NCI-H146 treated with DMSO at 0.1 percent for 48 hours (cell line): ENCODE results near the gene KRT16.
A peak's percentile ranks its signal among the peaks of the same experiment; 100 is the strongest.
"Not testable (repeated sequence)": the region's sequence is repeated elsewhere in the genome, so short reads cannot be mapped to it uniquely, and the experiment has no call there.

Experiments used
- DNase-seq: peaks from one replicate; lab custom pipeline; 2025; ENCODE audit not compliant: unreplicated experiment; lab: John Stamatoyannopoulos, UW

The KRT16 gene

DNA sequence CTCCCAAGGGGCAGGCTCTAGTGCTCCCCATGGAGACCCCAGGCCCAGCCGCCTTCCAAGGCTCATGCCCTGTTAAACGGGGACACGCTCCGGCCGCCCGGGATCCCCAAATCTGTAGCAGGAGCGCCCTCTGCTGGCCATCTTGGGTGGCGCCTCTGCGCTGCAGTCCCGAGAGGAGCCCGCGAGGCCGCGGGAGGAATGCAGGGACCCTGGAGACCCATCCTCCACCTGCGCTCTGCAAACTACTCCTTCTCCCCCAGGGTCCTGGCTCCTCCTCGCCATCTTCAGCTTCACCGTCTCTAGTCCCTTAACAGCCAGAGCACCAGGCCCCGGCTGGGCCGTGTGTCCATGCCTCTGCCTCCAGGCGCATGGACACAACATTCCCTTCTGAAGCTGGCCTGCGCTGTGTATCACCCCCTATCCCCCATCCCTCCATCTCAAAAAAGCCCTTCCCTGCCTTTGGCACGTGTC lies 35.4 kb upstream of the KRT16 start:
- DNase-seq: peak; percentile 59

DNA sequence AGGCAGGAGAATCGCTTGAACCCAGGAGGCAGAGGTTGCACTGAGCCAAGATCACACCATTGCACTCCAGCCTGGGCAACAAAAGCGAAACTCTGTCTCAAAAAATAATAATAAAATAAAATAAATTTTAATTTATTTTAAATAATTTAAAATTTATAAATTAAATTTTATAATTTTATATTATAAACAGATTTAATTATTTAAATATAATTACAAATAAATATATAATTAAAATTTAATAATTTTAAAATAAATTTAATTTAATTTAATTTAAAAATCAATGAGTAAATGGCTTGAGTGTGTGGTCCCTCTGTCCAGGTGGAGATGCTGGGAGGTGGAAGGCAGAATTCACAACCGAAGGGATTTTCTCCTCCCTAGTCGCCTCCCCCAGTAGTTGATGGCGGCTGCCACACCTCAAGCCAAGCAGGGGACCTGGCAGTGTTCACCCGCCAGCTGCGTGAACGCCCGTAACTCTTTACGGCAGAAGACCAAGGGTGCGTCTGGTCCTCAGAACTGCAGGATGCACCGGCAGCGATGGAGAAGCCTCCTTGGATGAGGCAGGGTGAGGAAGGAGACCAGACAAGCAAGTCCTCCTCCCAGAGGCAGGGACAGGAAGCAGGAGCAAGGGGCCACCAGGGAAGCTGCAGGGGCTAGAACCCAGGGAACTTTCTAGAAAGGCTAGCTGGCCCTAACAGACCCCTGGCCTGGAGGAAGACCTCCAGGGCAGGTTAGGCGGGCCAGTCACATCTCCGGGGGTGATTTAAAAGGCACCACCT lies 34.7 kb upstream of the KRT16 start:
- DNase-seq: peak; percentile 55

DNA sequence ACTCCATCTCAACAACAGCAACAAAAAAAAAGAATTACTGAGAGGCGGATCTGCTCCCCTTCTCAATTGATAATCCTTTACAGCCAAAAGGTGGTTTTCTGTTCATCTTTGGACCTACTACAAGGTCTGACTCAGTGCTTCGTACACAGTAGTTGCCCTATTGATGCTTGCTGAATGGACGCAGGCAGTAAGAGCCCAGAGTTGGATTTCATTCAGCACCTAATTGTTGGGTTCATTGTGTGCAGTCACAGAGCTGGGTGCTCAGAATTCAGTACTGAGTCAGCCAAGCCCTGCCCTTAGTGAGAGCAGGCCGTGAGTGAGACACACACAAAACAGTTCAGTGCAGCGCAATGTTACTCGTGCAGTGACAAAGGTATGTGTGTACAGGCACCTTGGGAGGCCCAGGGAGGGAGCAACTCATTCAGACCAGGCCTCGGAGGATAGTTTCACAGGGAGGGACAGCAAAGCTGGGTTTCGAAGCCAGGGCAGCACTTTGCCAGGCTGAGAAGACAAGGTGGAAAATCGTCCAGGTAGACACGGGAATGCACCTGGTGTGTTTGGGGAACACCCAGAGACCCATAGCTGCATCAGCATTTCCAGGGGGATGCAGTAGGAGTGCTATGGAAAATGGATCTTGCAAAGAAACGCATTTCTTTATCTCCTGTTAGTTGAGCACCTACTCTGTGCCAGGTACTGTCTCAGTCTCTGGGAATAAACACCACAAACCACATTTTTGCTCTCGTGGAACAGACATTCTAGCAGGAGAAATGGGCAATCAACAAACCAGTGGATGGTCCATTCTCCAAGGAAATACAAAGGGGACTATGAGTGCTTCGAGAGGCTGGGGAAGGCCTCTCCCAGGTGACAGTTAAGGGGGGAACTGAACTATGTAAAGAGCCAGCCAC lies 29.9 kb upstream of the KRT16 start:
- no peak for DNase-seq

DNA sequence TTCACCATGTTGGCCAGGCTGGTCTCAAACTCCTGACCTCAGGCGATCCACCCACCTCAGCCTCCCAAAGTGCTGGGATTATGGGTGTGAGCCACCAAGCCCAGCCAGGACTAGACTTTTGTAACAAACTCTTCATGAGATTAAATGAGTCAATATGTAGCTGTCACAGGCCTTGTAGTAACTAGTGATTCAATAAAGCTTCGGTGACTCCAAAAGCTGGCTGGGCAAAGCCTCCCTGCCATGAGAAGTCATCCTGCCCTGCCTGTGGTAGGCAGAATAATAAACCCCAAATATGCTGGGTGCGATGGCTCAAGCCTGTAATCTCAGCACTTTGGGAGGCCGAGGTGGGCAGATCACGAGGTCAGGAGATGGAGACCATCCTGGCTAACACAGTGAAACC lies 28.0 kb upstream of the KRT16 start:
- not testable (repeated sequence) for DNase-seq

DNA sequence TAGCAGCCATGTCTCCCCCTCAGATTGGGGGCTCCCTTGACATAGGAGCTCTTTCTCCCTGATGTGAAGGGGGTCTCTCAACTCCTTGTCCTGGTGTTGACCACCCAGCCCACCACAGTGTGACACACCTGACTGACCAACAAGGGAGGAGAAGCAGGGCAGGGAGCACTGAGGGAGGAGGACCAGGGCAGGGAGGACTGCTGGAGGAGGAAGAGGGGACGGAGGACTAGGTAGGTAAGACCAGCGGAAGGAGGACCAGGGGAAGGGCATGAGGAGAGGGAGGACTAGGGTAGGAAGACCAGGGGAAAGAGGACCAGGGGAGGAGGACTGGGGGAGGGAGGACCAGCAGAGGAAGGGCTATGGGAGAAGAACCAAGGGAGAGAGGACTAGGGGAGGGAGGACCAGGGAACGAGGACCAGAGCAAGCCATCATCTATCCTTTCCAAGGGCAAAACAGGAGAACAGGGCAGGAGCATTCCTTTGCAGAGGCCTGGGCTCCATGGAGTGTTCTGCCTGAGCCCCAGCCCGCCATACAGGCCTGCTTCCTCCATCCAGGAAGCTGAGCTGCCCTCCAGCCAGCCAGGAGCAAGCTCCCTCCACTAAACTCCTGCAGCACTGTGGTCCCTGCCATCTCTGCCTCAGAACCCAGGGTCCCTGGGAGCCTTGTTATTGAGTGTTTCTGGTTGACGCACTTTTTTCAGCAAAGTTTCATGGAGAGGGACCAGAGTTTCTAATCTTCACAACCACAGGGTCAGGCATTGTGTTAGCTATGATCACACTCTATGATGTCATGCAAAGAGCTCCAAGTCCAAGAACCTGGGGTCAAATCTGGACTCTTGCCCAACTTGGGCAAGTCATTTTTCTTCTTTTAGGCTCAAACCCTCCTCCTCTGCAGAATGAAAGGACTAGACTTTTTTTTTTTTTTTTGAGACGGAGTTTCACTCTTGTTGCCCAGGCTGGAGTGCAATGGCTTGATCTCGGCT lies 27.2 kb upstream of the KRT16 start:
- no peak for DNase-seq

DNA sequence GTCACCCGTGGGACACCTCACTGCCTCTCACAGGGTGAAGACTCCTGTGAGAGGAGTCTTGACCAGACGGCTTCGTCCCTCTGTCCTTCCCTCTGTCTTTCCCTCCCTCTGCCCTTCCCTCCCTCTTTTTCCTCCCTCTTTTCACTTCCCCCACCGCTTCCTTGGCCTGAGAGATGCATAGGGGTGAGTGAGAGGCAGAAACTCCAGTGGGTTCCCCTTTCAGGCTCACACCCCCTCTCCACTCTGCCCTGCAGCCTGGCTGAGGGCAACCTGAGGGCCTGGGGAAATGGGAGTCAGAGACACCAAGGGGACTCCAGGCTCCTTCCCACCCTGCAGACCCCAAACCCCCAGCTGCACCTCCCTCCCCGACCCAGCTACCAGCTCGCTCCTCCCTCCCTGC lies 26.4 kb upstream of the KRT16 start:
- no peak for DNase-seq

DNA sequence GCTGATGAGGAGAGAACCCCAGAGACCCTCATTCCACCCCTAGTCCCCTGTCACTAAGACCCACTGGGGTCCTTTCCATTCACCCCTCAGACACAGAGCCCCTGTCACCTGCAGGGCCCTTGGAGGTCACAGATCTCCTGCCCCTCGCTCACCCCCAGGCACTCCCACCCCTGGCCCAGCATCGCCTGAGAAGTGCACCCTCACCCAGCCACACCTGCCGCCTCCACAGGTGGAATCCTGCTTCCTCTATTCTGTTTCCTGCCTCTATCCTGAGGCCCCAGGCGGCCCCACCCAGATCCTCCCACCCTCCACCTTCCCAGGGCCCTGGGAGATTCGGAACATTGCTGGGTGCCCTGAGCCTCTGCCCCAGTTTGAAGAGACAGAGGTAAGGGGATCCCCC lies 25.6 kb upstream of the KRT16 start:
- no peak for DNase-seq

DNA sequence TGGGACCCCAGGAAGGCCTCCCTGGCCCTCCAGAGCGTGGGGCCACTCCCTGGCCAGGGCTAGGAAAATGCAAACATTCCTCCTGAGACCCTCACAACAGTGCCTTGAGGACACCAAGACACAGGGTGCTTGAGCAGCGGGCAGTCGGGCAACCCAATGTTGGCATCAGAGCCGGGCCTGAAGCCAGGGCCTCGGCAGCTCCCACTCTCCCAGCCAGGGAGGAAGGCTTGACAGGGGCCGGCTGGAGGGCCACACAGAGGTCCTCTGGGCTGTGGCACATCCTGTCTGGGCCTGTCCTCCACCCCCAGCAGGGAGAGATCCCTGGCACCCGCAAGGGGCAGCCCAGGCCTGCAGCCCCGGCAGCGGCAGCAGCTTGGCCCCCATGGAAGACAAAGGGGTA lies 24.1 kb upstream of the KRT16 start:
- DNase-seq: no peak

DNA sequence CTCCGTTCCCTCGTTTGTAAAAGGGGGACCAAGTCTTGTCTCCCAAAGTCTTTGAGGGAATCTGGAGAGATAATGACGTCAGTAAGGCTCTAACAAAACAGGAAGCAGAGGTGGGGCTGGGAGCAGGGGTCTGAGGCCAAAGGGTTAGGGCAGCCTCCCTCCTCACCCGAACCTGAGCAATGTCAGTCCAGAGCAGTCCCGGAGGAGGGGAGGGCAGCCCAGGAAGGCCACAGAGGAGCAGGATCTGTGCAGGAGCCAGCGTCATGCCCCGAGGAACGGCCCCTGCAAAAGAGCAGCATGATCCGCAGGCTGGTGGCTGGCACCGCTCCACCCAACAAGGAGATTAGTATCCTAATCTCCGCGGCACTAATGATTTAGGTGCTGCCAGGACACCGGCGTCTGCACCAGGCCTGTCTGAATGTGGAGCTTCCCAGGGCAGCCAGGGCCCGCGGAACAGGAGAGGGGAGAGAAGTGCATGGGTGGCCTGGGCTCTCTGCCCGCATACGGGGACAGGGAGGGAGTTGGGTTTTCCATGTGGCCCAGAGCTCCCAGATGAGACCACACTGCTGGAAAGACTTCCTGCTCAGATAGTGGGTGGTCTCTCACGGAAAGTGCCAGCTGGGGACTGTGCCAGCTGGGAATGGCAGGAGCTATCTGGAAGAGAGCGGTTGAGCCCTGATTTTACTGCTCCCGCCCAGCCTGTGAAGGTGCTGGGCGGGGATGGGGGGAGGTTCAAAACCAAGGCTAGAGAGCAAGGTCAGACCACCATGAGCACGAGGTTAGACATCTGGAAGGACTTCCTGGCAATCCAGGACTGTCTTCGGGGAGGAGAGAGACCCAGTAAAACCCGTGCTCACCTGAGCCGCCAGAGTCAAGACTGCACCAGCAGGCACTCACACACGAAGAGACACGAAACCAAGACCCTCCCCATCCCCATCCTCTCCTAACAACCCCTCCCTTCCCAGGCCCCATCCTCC lies 22.8 kb upstream of the KRT16 start:
- no peak for DNase-seq

DNA sequence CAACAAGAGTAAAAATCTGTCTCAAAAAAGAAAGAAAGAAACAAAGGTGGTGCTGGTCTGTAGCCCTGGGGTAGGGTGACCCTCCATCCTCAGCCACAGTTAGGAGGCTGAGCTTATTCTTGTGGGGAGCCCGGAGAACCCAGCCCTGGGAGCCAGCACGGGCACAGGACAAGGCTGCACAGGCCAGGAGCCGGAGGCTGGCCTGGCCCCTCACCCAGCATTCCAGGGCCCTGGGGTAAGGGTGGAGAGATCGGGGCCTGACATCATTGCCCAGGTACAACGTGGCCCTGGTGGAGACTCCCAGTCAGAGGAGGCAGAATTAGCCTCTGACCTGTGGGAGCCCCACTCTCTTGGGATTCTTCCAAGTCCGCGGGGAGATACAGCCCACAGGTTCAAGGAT lies 22.1 kb upstream of the KRT16 start:
- no peak for DNase-seq

DNA sequence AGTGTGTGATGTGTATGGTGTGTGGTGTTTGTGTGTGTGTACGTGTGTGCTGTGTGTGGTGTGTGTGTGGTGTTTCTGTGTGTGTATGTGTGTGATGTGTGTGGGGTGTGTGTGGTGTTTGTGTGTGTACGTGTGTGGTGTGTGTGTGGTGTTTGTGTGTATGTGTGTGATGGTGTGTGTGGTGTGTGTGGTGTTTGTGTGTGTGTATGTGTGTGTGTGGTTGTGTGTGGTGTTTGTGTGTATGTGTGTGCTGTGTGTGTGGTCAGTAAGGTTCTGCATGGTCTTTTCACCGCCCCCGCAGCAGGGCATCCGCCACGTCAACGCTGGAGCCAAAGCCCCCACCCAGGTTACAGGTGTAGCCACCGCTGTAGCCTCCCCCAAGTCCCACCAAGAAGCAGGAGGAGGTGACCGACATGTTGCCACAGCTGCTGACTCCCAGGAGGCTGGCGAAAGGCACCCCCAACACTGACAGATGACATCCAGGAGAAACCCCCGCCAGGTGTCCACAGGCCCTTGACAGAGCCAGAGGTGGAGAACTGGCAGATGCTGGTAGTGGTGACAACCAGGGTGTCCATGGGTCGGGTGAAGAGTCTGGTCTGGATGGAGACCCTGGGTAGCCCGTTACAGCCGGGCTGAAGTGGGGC lies 21.1 kb upstream of the KRT16 start:
- no peak for DNase-seq

DNA sequence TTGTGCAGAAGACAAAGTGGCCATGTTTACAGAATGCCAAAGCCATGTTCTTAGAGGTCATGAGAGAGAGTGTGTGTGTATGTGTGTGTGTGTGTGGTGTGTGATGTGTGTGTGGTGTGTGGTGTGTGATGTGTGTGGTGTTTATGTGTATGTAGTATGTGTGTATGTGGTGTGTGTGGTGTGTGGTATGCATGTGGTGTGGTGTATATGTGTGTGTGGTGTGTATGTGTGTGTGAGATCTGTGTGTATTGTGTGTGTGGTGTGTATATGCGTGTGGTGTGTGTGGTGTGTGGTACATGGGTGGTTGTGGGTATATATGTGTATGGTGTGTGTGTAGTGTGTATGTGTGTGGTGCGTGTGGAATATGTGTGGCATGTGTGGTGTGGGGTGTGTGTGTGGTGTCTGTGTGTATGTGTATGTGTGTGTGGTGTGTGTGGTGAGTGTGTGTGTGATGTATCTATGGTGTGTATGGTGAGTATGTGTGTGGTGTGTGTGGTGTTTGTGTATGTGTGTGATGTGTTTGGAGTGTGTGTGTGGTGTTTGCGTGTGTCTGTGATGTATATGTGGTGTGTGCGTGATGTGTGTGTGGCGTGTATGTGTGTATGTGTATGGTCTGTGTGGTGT lies 20.0 kb upstream of the KRT16 start:
- no peak for DNase-seq

DNA sequence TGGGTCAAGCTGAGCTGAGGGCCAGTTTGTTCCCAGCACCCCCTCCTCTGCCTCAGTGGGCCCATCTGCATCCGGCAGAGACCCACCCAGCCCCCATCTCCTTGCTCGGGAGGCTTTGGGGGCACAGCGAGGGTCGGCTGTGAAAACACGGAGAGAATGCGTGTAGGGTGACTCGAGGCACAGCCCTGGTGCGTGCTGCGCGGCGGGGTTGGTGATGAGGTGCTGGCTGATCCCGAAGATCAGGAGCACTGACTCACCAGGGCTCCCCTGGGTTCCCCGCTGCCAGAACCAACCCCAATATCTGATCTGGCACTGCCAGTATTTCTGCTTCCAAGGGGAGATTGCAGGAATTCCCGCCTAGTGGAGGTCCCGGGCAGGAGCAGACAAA lies 19.3 kb upstream of the KRT16 start:
- no peak for DNase-seq

DNA sequence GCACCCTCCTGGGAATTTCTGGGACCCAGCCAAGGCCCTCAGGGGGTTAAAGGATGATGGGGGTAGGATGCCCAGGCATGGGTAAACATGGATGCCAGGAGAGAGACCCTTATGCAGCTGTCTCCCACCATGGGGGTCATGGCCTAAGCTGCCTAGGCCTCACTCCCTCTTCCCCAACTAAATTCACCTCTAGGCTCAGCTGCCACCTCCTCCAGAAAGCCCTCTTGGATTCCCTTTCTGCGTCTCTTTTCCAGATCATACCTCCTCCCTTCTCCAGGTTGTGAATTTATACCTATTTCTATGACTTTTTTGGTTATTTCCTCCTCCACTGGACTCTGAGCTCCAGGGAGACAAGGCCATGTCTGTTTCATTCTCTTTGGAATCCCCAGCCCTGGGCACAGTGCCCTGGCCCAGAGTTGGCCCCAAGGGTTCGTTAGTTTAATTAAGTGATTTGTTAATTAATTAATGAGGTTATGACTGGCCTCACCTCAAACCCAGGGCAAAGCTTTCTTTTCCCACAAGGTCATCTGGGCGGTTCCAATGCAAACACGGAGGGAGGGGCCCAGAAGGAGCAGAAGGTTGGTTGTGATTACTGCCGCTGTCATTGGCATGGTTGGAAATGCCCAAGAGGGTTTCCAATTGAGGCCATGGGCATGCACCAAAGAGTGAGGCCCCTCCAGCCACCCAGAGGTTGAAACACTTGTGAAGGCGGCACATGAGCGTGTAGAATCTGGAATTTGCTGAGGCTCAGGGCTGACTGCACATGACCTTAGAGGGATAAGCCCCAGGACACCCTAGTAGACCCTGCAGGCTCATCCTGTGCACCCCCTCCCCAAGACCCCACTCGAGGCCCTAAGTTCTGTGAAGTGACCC lies 18.7 kb upstream of the KRT16 start:
- DNase-seq: no peak

DNA sequence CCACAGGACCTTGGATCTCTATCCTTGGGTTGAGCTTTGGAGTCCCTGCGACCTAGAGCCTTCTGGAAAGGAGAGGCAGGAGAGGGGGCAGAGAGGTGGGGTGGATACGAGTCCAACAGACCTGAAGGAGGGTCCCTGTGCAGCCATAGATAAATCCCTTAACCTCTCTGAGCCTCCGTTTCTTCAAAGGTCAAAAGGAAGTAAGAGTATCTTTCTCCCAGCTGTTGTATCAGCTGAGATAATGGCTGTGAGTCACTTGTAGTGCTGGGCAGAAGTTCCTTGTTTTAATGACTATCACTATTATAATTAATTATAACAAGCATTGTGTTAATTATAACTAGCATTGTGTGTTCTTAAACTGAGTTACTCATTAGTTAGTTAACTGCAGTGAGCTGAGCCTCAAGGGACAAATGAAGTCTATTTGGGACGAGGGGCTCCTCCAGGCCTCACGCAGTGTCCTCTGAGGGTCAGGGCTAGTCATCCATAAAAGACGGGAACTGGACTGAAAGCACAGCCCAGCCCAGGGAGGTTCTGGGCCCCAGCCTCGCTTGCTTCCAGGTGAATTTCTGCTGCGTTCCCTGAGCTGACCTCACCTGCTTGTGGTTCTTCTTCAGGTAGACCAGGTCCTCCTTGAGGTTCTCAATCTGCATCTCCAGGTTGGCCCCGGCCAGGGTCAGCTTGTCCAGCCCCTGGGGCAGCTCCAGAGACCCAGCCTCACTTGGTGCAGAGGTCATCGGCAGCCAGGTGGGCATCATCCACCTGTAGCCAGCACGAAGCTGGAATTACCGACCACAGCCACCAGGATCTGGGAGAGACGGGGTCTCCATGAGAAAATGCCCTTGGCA lies 17.5 kb upstream of the KRT16 start:
- no peak for DNase-seq

DNA sequence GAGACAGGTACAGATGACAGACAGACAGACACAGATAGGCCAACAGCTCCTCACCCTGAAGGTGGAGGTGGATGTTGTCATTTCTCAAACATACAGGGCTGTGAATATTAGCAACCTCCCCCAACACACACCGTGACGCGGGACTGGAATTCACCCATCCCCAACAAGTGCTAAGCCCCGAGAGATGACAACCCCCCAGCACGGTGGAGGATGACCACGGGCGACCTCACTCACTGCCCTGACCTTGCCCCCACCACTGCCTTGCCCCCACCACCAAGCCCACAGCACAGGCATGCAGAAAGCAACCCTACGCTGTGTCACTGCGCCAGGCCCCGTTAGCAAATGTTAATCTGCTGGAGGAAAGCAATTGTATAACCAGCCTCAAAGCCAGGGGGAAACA lies 16.7 kb upstream of the KRT16 start:
- DNase-seq: no peak

DNA sequence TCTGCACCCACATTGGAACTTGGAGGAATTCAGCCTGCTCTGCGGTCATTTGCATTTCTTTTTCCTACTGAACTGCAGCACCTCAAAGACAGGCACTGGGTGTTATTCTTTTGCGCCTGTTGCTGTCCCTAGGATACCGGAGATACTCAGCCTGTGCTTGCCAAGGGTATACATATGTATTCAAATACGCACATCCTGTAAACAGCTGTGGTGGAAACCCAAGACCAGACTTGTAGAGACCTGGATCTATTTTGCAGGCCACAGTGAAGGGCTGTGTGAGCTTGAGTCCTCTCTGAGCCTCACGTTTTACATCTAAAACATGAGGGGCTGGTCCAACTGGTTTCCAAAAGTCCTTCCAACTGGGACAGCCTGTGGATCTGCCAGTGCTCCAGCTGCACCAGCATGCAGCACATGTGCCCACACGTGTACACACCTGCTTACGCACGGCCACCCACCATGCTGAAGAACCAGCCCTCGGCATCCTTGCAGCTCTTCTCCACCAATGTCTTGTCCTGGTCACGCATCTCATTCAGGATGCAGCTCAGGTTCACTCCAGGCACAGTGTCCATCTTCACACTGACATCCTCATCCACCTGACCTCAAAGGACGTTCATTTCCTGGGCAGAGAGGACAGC lies 16.2 kb upstream of the KRT16 start:
- not testable (repeated sequence) for DNase-seq
